DND-41 (cell line): Measurements from ENCODE around the gene EXOC3.

ENCODE experiments used
- ATAC-seq: fragments of 200-7000 bp; cut with Tn5 transposase; 3 replicates; pipeline ENCODE4 v1.9.1; 2021; ENCODE audit warnings: low read depth; ENCODE audit not compliant: insufficient read depth
- DNase-seq: peaks from one replicate; pipeline ENCODE4 v3.0.0-alpha.2; 2020
- H2AFZ ChIP-seq: 2 replicates; pipeline ENCODE4 v1.6.0; 2012; ENCODE audit warnings: low read depth, low read length
- H3K27ac ChIP-seq: 2 replicates; pipeline ENCODE4 v1.5.1; 2012; ENCODE audit warnings: low read length, inconsistent platforms
- H3K27me3 ChIP-seq: fragments of 200-600 bp; sonication (generic); 2 replicates; pipeline ENCODE4 v1.6.0; 2012; ENCODE audit warnings: low read length, mild to moderate bottlenecking, inconsistent platforms; ENCODE audit not compliant: insufficient read depth, poor library complexity
- H3K36me3 ChIP-seq: 2 replicates; pipeline ENCODE4 v1.5.1; 2012; ENCODE audit warnings: low read length, inconsistent platforms; ENCODE audit not compliant: insufficient read depth
- H3K4me1 ChIP-seq: 2 replicates; pipeline ENCODE4 v1.5.1; 2012; ENCODE audit warnings: mild to moderate bottlenecking, low read length; ENCODE audit not compliant: insufficient read depth
- H3K4me2 ChIP-seq: 2 replicates; pipeline ENCODE4 v1.6.0; 2012; ENCODE audit warnings: mild to moderate bottlenecking, moderate library complexity, low read length, inconsistent platforms; ENCODE audit not compliant: insufficient read depth
- H3K4me3 ChIP-seq, 2 experiments: fragments of 200-600 bp in 1 of 2; shearing (Covaris generic) in 1 of 2; 2 replicates each; pipeline ENCODE4 v1.5.1; 2012 to 2016; ENCODE audit warnings: inconsistent platforms in 2 of 2, low read length in 2 of 2, mild to moderate bottlenecking in 2 of 2, low read depth in 1 of 2, moderate library complexity in 1 of 2
- H3K79me2 ChIP-seq: 2 replicates; pipeline ENCODE4 v1.6.0; 2012; ENCODE audit warnings: low read length, inconsistent platforms; ENCODE audit not compliant: insufficient read depth
- H3K9ac ChIP-seq: 2 replicates; pipeline ENCODE4 v1.6.0; 2012; ENCODE audit warnings: low read depth, mild to moderate bottlenecking, inconsistent platforms, low read length, moderate library complexity
- H3K9me3 ChIP-seq: 2 replicates; pipeline ENCODE4 v1.5.1; 2012; ENCODE audit warnings: low read length, moderate library complexity, mild to moderate bottlenecking, inconsistent platforms; ENCODE audit not compliant: insufficient read depth, severe bottlenecking
- H4K20me1 ChIP-seq: 2 replicates; pipeline ENCODE4 v1.6.0; 2012; ENCODE audit warnings: low read length; ENCODE audit not compliant: insufficient read depth
- CTCF ChIP-seq: IDR thresholded peaks from 2 replicates; pipeline ENCODE4 v1.5.1; 2012; ENCODE audit warnings: borderline replicate concordance, low read length, moderate library complexity, mild to moderate bottlenecking; ENCODE audit not compliant: poor library complexity, severe bottlenecking; ENCODE audit errors: extremely low read depth
- EZH2 ChIP-seq: IDR thresholded peaks from 3 replicates; pipeline ENCODE4 v1.6.1; 2012; ENCODE audit warnings: borderline replicate concordance, low read depth, mild to moderate bottlenecking, moderate library complexity, low read length, inconsistent platforms; ENCODE audit not compliant: severe bottlenecking

Gene EXOC3

DNA sequence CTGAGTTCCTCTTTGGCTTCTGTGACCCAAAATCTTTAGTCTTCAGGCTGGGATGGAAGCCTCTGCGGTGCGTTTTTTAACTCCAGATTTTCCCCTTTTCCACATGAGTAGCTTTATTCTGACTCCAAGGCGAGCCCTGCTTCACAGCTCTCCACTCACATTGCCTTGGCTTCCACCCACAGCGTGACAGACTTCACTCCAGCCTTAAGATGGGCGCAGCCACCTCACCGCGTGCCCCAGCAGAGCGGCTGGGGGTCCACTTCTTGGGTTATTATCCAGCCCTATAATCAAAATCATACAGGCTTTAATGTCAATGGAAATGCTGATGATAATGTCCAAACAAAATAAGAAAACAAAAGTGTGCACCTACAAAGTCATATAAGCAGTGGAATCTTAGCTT lies 1.2 kb downstream of the EXOC3 start:
- Histone ChIP-seq H3K4me2 (peak overlapping the region; percentile 97), H3K9ac (peak overlapping the region; percentile 79), H4K20me1 (peaks cover 20% of the 10 kb centered on the region), H3K4me3 (peak overlapping the region; percentile 64 to 100; a peak in 3 of 4 replicates), H3K9me3 (no peaks in the 10 kb centered on the region), H2AFZ (no peak overlapping the region), H3K79me2 (peaks cover 45% of the 10 kb centered on the region), H3K27me3 (no peaks in the 10 kb centered on the region), H3K27ac (no peak overlapping the region), H3K4me1 (peaks cover 34% of the 10 kb centered on the region), H3K36me3 (peaks cover 40% of the 10 kb centered on the region)
- no peak for TF ChIP-seq EZH2
- TF ChIP-seq CTCF: no peak
- ATAC-seq (no peak), DNase-seq (no peak)

GRCh38 chr5:445591-445990 lies 2.6 kb downstream of the EXOC3 start:
- 0 out of 2 replicates have a peak overlapping the region, but pooled peaks have one; percentile 3 for H3K4me2 ChIP-seq
- H3K79me2 ChIP-seq: peaks cover 48% of the 10 kb centered on the region
- H4K20me1 ChIP-seq: peaks cover 20% of the 10 kb centered on the region

GRCh38 chr5:446066-446882 lies 3.3 kb downstream of the EXOC3 start:
- no peak overlapping the region for H2AFZ ChIP-seq
- H3K27me3 ChIP-seq: no peaks in the 10 kb centered on the region
- peaks cover 58% of the 10 kb centered on the region for H3K36me3 ChIP-seq
- H3K9me3 ChIP-seq: peaks cover 2% of the 10 kb centered on the region
- no peak for DNase-seq
- ATAC-seq: no peak
- H3K4me3 ChIP-seq: no peak overlapping the region
- no peak overlapping the region for H3K9ac ChIP-seq
- H3K79me2 ChIP-seq: peaks cover 48% of the 10 kb centered on the region
- TF ChIP-seq CTCF (no peak), EZH2 (no peak)
- H3K27ac ChIP-seq: no peak overlapping the region
- H3K4me2 ChIP-seq: 0 out of 2 replicates have a peak overlapping the region, but pooled peaks have one; percentile 3
- H3K4me1 ChIP-seq: peaks cover 34% of the 10 kb centered on the region
- H4K20me1 ChIP-seq: peaks cover 20% of the 10 kb centered on the region

More at GRCh38 chr5:445591-445990, 2.6 kb downstream of the EXOC3 start:
- Histone ChIP-seq H3K9ac (no peak overlapping the region), H3K36me3 (peaks cover 51% of the 10 kb centered on the region), H3K9me3 (no peaks in the 10 kb centered on the region), H3K27me3 (no peaks in the 10 kb centered on the region), H3K4me3 (no peak overlapping the region), H3K27ac (no peak overlapping the region), H3K4me1 (peaks cover 34% of the 10 kb centered on the region), H2AFZ (no peak overlapping the region)
- DNase-seq (no peak), ATAC-seq (no peak)
- TF ChIP-seq EZH2 (no peak), CTCF (no peak)
